Heart left ventricle (tissue), 16 donors: ENCODE results near the gene GAB2. TPM values are rescaled to one million over a fixed set of nuclear protein-coding genes. Genes with fewer than 3 reads are reported as not detected.

Experiments used
- ATAC-seq, 4 donors: fragments of 200-7000 bp; cut with Tn5 transposase; one replicate each; pipeline ENCODE4 v1.9.1; 2020 to 2022; ENCODE audit warnings: moderate library complexity in 4 of 4, mild to moderate bottlenecking in 3 of 4, moderate number of reproducible peaks in 1 of 4
- DNase-seq, 5 donors: peaks; one replicate each; pipeline ENCODE4 v3.0.0-alpha.2; 2020
- H3K27ac ChIP-seq, 12 donors: fragments of 200-600 bp; sonication (generic) in 4 of 12; one replicate each; pipeline versions ENCODE4 v1.5.0 to v1.8.0; 2016 to 2022; ENCODE audit warnings: mild to moderate bottlenecking in 2 of 12
- H3K27me3 ChIP-seq, 9 donors: fragments of 200-600 bp; sonication (generic) in 2 of 9; one replicate each; pipeline versions ENCODE4 v1.5.1 to v1.8.0; 2016 to 2022; ENCODE audit warnings: mild to moderate bottlenecking in 3 of 9
- H3K36me3 ChIP-seq, 9 donors: fragments of 200-600 bp; sonication (generic) in 2 of 9; one replicate each; pipeline versions ENCODE4 v1.5.0 to v1.8.0; 2018 to 2022; ENCODE audit warnings: mild to moderate bottlenecking in 2 of 9
- H3K4me1 ChIP-seq, 12 donors: fragments of 200-600 bp; sonication (generic) in 4 of 12; one replicate each; pipeline versions ENCODE4 v1.5.0 to v1.8.0; 2016 to 2022; ENCODE audit warnings: mild to moderate bottlenecking in 3 of 12
- H3K4me3 ChIP-seq, 12 donors: fragments of 200-600 bp; sonication (generic) in 4 of 12; one replicate each; pipeline versions ENCODE4 v1.5.0 to v1.8.0; 2017 to 2022; ENCODE audit warnings: mild to moderate bottlenecking in 9 of 12, moderate library complexity in 4 of 12
- H3K9me3 ChIP-seq, 12 donors: fragments of 200-600 bp; sonication (generic) in 4 of 12; one replicate each; pipeline versions ENCODE4 v1.5.0 to v1.8.0; 2016 to 2022; ENCODE audit warnings: mild to moderate bottlenecking in 1 of 12
- POLR2A ChIP-seq, 2 donors: fragments of 450-650 bp; IDR thresholded peaks; one replicate each; pipeline ENCODE4 v1.6.1; 2017; ENCODE audit warnings: antibody characterized with exemption in 2 of 2, mild to moderate bottlenecking in 2 of 2, moderate library complexity in 2 of 2
- WGBS, 4 donors: extraction: QIAGEN DNeasy Blood & Tissue Kit in 2 of 4; methylation state at CpG; one replicate each; pipeline versions ENCODE4 v1.1.5 to v1.1.7; 2013 to 2018; 5-methylcytosine and 5-hydroxymethylcytosine counted together
- intact Hi-C, 10 donors: fragments of 100-400 bp; cut with DNase I; formaldehyde crosslinking; loops; one replicate each; pipeline versions ENCODE4 v1.11.1 to v1.14.2; 2022
- polyA plus RNA-seq, 2 donors: library from polyadenylated mRNA; stranded (reverse); fragments of 200-250 nt; gene quantifications; one replicate each; pipeline ENCODE4 v1.2.3, GENCODE V29; 2013
- total RNA-seq, 9 donors: library from RNA; depleted of rRNA in 2 of 9; stranded (reverse); fragments of >200 nt in 2 of 9; fragmentation: NEBNext Ultra II Directional in 3 of 9; extraction: Animal tissue kit (Norgen Biotek cat#: 25700) in 3 of 9; gene quantifications; one replicate each; pipeline versions ENCODE4 v1.1.0 to v1.2.4, GENCODE V29; 2016 to 2023
- TF ChIP-seq, protein P1 (sequence below), 12 donors: fragments of 200-600 bp; sonication (generic) in 4 of 12; IDR thresholded peaks; one replicate each; pipeline versions ENCODE4 v1.5.0 to v1.8.0; 2018 to 2022; ENCODE audit warnings: antibody characterized with exemption in 12 of 12, mild to moderate bottlenecking in 5 of 12
- donor health status: ischemic (EF 13 %, LVEDD 7.1; RV severe dilation, severe dysfunction).
- donor health status: healthy with polysubstance abuse.
- donor health status: DM: no; HTN: yes; CAD: no.
- donor health status: DM: no; HTN: no; CAD: no.
- donor health status: ischemic (EF 25% LVEDD 6.9; RV normal size, moderate dysfunction).
- donor health status: ischemic (EF 25% LVEDD 5.7; RV mildly dilated, moderate dysfunction).
- donor health status: healthy.
- donor health status: DM: yes; HTN: yes; CAD: no.
- donor health status: ischemic (EF 35%, LVEDD 5.7; RV mildly dilated, moderate dysfunction).
- donor health status: nonischemic (EF 11% LVEDD 7.7; RV severe dilation, severe dysfunction).
- donor health status: DM: yes; HTN: yes; CAD: no.
- donor health status: PGD.
- donor health status: ischemic (EF 29% LVEDD 5.4; RV normal size, mild dysfunction).
- donor health status: nonischemic (EF 23%, LVEDD 6.1; RV moderate dilation, normal function).

The GAB2 gene
- total and polyA plus RNA-seq, 11 donors, result 6.1 to 53.0 (median 30.0) TPM

DNA sequence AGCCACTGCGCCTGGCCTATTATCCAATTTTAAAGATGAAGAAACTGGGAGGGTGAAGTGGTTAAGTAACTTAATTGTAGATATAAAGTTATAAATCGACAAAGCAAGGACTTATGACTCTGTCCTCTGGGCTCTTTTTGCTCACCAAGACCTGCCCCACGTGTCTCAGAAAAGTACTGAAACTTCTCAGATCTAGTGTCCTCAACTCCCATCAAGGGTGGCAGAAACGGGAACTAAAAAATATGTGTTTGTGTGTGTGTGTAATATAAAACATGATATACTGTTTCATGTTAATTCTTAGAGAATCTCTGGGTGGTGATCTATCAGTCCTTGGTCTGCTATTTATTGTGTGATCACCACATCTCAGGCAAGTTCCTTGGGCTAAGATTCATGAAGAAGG lies 104.9 kb downstream of the GAB2 start:
- peaks cover 0 to 72% (median 55%) of the 10 kb centered on the region in 12 donors for H3K4me1 ChIP-seq
- no peaks in the 10 kb centered on the region for H3K9me3 ChIP-seq
- intact Hi-C loops, result loop anchor here in 6 of 10 donors (5.0 to 10.0 kb wide), 3 partner anchors 35 to 105 kb away; partner anchors contain the start of gene GAB2 (in 6 of the 6)
- 90 to 94% (median 93%) methylated on average over 4 of the region's 4 CpGs for WGBS, 4 donors
- H3K4me3 ChIP-seq, result no peak overlapping the region
- peak overlapping the region in 4 of 12 donors; percentile 25 to 76 (median 46) for H3K27ac ChIP-seq
- no peaks in the 10 kb centered on the region for H3K27me3 ChIP-seq
- H3K36me3 ChIP-seq, result no peaks in the 10 kb centered on the region
- no peak for DNase-seq
- TF ChIP-seq, protein P1, sequence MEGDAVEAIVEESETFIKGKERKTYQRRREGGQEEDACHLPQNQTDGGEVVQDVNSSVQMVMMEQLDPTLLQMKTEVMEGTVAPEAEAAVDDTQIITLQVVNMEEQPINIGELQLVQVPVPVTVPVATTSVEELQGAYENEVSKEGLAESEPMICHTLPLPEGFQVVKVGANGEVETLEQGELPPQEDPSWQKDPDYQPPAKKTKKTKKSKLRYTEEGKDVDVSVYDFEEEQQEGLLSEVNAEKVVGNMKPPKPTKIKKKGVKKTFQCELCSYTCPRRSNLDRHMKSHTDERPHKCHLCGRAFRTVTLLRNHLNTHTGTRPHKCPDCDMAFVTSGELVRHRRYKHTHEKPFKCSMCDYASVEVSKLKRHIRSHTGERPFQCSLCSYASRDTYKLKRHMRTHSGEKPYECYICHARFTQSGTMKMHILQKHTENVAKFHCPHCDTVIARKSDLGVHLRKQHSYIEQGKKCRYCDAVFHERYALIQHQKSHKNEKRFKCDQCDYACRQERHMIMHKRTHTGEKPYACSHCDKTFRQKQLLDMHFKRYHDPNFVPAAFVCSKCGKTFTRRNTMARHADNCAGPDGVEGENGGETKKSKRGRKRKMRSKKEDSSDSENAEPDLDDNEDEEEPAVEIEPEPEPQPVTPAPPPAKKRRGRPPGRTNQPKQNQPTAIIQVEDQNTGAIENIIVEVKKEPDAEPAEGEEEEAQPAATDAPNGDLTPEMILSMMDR (IDR thresholded peaks at IDR 0.05), result no peak
- no peak for TF ChIP-seq POLR2A (IDR thresholded peaks at IDR 0.05)
- ATAC-seq, result no peak

DNA sequence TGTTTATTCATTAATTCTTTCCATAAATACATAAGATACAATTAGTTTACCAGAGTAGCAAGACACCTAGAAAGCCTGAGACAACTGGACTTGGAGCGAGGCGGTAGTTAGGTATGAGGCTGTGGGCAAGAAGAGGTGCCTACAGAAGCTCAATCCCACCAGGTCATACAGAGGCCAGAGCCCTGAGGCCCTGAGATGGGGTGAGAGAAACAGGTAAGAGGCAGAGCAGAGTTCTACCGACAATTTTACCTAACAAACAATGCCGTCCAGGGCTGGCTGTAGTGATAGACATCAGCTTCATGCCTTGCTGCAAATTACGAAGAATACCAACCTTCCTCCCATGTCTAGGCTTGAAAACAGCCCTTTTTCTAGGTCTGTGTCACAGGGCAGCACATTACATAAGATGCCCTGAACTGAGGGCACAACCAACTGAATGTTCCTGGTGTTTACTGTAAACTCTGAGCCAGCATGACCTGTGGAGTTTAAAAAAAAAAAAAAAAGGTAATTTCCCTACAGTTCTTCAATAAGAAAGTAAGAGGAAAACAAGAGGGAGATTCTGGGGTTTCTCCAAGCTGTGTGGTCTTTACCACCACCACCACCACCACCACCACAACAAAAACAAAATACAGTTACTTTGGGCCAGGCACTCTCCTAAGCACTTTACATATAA lies 105.8 kb downstream of the GAB2 start:
- TF ChIP-seq POLR2A (IDR thresholded peaks at IDR 0.05), result no peak
- TF ChIP-seq, protein P1 (IDR thresholded peaks at IDR 0.05), result no peak
- H3K9me3 ChIP-seq, result no peaks in the 10 kb centered on the region
- no peaks in the 10 kb centered on the region for H3K36me3 ChIP-seq
- H3K27ac ChIP-seq, result peak overlapping the region in 9 of 12 donors; percentile 1 to 81 (median 48)
- H3K27me3 ChIP-seq, result no peaks in the 10 kb centered on the region
- no peak for DNase-seq
- intact Hi-C loops, result loop anchor here in 6 of 10 donors (5.0 to 10.0 kb wide), 3 partner anchors 35 to 105 kb away; partner anchors contain the start of gene GAB2 (in 6 of the 6)
- 77 to 83% (median 82%) methylated on average over 5 of the region's 5 CpGs for WGBS, 4 donors
- ATAC-seq, result no peak
- H3K4me3 ChIP-seq, result no peak overlapping the region
- H3K4me1 ChIP-seq, result peaks cover 0 to 69% (median 55%) of the 10 kb centered on the region in 12 donors

DNA sequence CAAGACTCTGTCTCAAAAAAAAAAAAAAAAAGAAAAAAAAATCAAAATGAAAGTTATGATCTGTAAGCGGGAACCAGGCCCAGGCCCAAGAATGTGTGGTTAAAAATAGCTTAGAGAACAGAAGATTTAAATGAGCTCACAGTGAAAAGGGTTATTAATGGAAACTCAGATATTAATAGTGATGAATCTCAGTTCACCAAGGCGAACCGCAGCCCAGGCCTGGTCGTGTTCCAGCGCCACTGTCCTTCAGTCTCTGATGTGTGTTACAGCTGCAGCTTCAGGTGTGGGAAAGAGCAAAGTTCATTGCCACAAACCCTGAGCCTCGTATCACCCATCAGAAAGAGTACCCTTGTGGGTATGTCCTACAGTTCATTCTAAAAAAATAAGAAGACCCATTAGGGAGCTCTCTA lies 107.1 kb downstream of the GAB2 start:
- H3K27ac ChIP-seq, result peak overlapping the region in 11 of 12 donors; percentile 23 to 81 (median 73)
- no peaks in the 10 kb centered on the region for H3K36me3 ChIP-seq
- intact Hi-C loops, result loop anchor here in 6 of 10 donors (5.0 to 10.0 kb wide), 3 partner anchors 37 to 107 kb away; partner anchors contain the start of gene GAB2 (in 6 of the 6)
- peak overlapping the region in 8 of 12 donors; percentile 0 to 30 (median 20) for H3K4me3 ChIP-seq
- ATAC-seq, result peak; percentile 83 to 92 (median 89)
- peak; percentile 77 to 86 (median 83) for DNase-seq
- H3K4me1 ChIP-seq, result peaks cover 0 to 72% (median 52%) of the 10 kb centered on the region in 12 donors
- WGBS, 4 donors, result 2 to 4% (median 3%) methylated on average over 6 of the region's 6 CpGs
- H3K9me3 ChIP-seq, result no peaks in the 10 kb centered on the region
- H3K27me3 ChIP-seq, result no peaks in the 10 kb centered on the region
- no peak for TF ChIP-seq POLR2A (IDR thresholded peaks at IDR 0.05)
- TF ChIP-seq, protein P1 (IDR thresholded peaks at IDR 0.05), result no peak

DNA sequence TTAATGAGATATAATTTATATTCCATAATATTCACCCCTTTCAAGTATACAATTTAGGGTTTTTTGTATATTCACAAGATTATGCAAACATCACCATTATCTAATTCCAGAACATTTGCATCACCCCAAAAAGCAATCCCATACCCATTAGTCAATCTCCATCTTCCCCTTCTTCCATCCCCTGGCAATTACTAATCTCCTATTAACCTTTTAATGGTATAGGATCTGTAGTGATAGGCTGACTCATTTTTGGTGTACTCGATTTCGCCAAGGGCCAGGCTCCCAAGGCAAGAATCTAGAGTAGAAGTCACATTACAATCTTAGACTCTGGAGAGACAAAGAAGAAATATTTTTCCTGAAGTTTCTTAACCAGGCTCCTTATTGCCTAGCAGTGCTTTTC lies 113.4 kb downstream of the GAB2 start:
- intact Hi-C loops, result no loop called here
- WGBS, 4 donors, result 97 to 98% (median 97%) methylated on average over 2 of the region's 2 CpGs

More for the DNA sequence above, 113.4 kb downstream of the GAB2 start:
- Histone ChIP-seq H3K4me3 (no peak overlapping the region), H3K4me1 (peaks cover 0 to 38% (median 15%) of the 10 kb centered on the region in 12 donors), H3K27ac (no peak overlapping the region), H3K36me3 (no peaks in the 10 kb centered on the region), H3K9me3 (no peaks in the 10 kb centered on the region), H3K27me3 (no peaks in the 10 kb centered on the region)
- ATAC-seq (no peak), DNase-seq (no peak)
- TF ChIP-seq POLR2A (IDR thresholded peaks at IDR 0.05), result no peak
- TF ChIP-seq, protein P1 (IDR thresholded peaks at IDR 0.05), result no peak
